ENCODE results near the gene TSSC4. TPM values are rescaled to one million over a fixed set of nuclear protein-coding genes. Genes with fewer than 3 reads are reported as not detected.

Gene TSSC4
- total and polyA plus RNA-seq, 2 of the 13 experiments (the other 11 are each of a cell fraction or from before 2014, with no cell fraction given) = 16.2 to 58.6 TPM

DNA sequence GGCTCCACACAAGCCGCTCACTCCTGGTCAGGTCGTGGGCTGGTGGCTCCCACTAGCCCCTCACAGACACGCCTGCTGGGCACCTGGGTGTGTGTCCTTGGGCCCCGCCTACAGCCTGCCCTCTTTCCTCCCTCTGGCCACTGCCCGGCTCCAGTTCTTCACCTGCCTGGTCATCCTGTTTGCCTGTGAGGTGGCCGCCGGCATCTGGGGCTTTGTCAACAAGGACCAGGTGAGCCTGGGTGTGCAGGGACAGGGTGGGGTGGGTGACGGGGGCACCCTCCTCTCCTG lies 5.8 kb upstream of the TSSC4 start:
- ATAC-seq = no peak
- no peak for DNase-seq (ENCODE audit: low spot score)
- Histone ChIP-seq H3K4me1 (ENCODE audit: insufficient read depth, low read length) (peaks cover 12% of the 10 kb centered on the region), H2AFZ (ENCODE audit: low read length) (no peak overlapping the region), H3K4me2 (ENCODE audit: low read depth, low read length) (no peak overlapping the region), H3K4me3 (replicated peaks in 1 of 3; ENCODE audit: insufficient read depth in 1 of 3, low read depth in 2 of 3, low read length in 3 of 3) (no peak overlapping the region), H3K27me3 (ENCODE audit: control insufficient read depth in 1 of 2, insufficient read depth in 2 of 2, low read length in 2 of 2) (peaks cover 8 to 25% of the 10 kb centered on the region in 2 experiments; a peak in 4 of 5 replicates), H3K9me3 (ENCODE audit: low read length) (no peaks in the 10 kb centered on the region), H3K9ac (ENCODE audit: insufficient read depth, low read depth, low read length) (no peak overlapping the region), H3K36me3 (replicated peaks in 1 of 2; ENCODE audit: control insufficient read depth in 1 of 2, insufficient read depth in 2 of 2, low read length in 2 of 2) (no peaks in the 10 kb centered on the region), H4K20me1 (ENCODE audit: insufficient read depth, low read length) (no peaks in the 10 kb centered on the region), H3K27ac (ENCODE audit: extremely low read length, insufficient read depth, low read length) (no peak overlapping the region), H3K79me2 (ENCODE audit: insufficient read depth, low read length) (no peaks in the 10 kb centered on the region)
- in situ Hi-C loops (cut with HindIII; ENCODE audit: extremely low pct_ligation_motif_present, low pct_unique_long_range_greater_than_20kb) (no loop called here), intact Hi-C loops (cut with micrococcal nuclease; ENCODE audit: unreplicated experiment) (no loop called here)
- CTCF ChIA-PET (ENCODE audit: low intra/inter-chr PET ratio, low total read pairs) = no interaction called here
- no TSS peak for BruUV-seq (replicated peaks)
- TF ChIP-seq SRSF4 (IDR thresholded peaks at IDR 0.05; ENCODE audit: low read depth, low read length, poor library complexity, severe bottlenecking) = no peak
- TF ChIP-seq SYNCRIP (IDR thresholded peaks at IDR 0.05; ENCODE audit: insufficient read depth, low read depth, low read length) = no peak
- TF ChIP-seq, protein P1, sequence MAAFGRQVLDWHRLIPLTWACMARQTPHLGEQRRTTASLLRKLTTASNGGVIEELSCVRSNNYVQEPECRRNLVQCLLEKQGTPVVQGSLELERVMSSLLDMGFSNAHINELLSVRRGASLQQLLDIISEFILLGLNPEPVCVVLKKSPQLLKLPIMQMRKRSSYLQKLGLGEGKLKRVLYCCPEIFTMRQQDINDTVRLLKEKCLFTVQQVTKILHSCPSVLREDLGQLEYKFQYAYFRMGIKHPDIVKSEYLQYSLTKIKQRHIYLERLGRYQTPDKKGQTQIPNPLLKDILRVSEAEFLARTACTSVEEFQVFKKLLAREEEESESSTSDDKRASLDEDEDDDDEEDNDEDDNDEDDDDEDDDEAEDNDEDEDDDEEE (CRISPR knock-in tag; IDR thresholded peaks at IDR 0.05) = no peak
- TF ChIP-seq, protein P2, sequence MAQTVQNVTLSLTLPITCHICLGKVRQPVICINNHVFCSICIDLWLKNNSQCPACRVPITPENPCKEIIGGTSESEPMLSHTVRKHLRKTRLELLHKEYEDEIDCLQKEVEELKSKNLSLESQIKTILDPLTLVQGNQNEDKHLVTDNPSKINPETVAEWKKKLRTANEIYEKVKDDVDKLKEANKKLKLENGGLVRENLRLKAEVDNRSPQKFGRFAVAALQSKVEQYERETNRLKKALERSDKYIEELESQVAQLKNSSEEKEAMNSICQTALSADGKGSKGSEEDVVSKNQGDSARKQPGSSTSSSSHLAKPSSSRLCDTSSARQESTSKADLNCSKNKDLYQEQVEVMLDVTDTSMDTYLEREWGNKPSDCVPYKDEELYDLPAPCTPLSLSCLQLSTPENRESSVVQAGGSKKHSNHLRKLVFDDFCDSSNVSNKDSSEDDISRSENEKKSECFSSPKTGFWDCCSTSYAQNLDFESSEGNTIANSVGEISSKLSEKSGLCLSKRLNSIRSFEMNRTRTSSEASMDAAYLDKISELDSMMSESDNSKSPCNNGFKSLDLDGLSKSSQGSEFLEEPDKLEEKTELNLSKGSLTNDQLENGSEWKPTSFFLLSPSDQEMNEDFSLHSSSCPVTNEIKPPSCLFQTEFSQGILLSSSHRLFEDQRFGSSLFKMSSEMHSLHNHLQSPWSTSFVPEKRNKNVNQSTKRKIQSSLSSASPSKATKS (CRISPR knock-in tag; IDR thresholded peaks at IDR 0.05) = no peak
- TF ChIP-seq ZKSCAN5 (CRISPR knock-in tag; IDR thresholded peaks at IDR 0.05) = no peak
- no peak for TF ChIP-seq PHF5A (CRISPR knock-in tag; IDR thresholded peaks at IDR 0.05; ENCODE audit: low read depth, unreplicated experiment)
- TF ChIP-seq AHR (CRISPR knock-in tag; IDR thresholded peaks at IDR 0.05) = no peak
- TF ChIP-seq NFE2L2 (IDR thresholded peaks at IDR 0.05; ENCODE audit: low read length) = no peak
- no peak for TF ChIP-seq ZSCAN9 (CRISPR knock-in tag; IDR thresholded peaks at IDR 0.05; ENCODE audit: borderline replicate concordance)
- no peak for TF ChIP-seq POGZ (CRISPR knock-in tag; IDR thresholded peaks at IDR 0.05)
- TF ChIP-seq, protein P3, sequence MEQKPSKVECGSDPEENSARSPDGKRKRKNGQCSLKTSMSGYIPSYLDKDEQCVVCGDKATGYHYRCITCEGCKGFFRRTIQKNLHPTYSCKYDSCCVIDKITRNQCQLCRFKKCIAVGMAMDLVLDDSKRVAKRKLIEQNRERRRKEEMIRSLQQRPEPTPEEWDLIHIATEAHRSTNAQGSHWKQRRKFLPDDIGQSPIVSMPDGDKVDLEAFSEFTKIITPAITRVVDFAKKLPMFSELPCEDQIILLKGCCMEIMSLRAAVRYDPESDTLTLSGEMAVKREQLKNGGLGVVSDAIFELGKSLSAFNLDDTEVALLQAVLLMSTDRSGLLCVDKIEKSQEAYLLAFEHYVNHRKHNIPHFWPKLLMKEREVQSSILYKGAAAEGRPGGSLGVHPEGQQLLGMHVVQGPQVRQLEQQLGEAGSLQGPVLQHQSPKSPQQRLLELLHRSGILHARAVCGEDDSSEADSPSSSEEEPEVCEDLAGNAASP (CRISPR knock-in tag; IDR thresholded peaks at IDR 0.05; ENCODE audit: borderline replicate concordance) = no peak
- no peak for TF ChIP-seq KDM3A (CRISPR knock-in tag; IDR thresholded peaks at IDR 0.05; ENCODE audit: low read depth)
- no peak for FAIRE-seq
- POLR2A ChIA-PET = no interaction called here
- 15% methylated on average over 4 of the region's 8 CpGs for WGBS (ENCODE audit: low lambda C conversion rate)

Data from HepG2 (cell line).